ENCODE data around the gene ARL4C.

Gene ARL4C, protein sequence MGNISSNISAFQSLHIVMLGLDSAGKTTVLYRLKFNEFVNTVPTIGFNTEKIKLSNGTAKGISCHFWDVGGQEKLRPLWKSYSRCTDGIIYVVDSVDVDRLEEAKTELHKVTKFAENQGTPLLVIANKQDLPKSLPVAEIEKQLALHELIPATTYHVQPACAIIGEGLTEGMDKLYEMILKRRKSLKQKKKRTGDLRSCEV

DNA sequence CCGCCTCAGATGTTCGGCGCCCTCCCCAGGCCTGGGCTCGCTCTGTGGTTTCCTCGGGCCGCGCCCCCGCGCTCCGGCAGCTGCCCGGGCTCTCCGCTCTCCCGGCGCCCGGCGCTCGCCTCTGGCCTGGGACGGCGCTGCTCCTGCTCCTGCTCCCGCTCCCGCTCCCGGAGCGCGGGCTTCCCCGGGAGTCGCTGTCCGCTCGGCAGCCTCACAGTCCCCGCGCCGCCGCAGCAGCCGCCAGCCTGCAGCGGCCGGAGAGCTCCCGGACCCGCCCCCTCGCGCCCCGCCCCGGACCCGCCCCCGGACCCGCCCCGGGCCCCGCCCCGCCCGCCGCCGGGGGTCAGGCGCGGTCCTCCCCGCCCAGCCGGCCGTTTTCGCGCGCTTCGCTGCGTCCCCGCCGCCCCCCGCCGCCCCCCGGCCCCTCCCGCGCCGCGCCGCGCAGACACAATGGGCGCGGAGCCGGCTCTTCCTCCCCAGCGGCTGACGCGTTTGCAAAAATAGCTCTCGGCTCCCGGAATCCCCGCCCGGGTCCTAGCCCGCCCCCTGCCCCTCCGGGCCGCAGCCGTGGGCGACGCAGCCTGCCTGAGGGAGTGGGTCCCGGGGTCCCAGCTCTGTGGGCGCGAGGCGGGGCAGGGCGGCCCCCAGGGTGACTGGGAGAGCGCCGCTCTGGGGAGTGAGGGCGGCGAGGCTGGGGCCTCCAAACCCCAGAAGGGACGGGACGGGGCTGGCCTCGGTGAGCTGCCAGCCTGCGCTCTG is at the start of gene ARL4C:
ARL4C (minus strand) TSS at position 247 of the 759 bp plus-strand sequence. CDS start 495 bp downstream, outside the sequence.
- DNase-seq, result peak; percentile 52

DNA sequence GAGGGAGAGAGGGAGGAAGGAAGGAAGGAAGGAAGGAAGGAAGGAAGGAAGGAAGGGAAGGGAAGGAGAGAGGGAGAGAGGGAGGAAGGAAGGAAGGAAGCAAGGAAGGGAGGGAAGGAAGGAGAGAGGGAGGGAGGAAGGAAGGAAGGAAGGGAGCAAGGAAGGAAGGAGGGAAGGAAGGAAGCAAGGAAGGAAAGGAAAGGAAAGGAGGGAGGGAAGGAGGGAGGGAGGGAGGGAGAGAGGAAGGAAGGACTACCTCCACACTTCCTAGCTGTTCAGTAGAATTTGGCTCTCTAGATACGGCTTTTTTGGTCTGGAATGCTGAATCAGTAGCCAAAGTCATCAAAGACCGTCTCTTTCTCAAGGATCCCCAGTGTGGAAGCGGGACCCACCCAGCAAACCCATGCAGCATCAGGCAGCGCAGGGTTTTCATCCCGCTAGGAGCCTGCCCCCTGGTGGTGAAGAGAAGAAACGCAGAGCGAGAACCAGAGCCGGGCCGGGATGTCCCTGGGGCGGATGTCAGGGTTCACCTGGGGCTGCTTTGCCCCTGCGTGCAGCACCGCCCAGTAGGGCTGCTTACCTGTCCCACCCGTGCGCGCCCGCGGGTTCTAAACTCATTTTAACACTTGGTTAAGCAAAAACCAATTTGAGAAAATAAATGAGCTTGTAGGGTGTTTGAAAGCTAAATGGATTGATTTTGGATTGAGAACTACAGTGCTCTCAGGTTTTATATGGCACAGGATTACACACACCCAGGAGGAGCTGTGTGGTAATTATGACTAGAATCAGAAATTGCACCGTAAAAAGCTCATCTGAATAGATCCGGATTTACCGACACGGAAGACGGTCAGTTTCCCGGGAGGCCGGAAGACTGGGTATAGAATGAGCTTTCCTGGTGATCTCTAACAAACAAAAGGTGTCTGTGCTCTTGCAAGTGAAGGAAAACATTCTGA is 48.1 kb upstream of the ARL4C start:
- DNase-seq, result peak; percentile 43

DNA sequence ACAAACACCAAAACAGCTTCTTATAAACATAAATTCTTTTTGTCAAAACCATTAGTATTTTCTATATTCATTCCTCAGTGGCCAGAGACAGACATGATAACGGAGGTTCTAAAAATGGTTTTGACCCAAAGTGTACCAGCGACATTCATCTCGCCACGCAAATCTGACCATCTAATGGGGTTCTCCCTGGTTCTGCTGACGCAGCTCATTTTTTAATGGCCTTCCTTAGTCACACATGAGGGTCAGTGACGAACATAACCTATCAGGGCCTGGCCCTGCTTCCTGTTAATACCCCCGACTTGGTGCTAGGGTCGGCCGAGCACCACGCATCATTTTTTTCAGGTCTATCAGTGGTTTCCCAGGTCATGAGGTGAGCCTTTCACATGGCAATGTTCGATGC is 45.9 kb upstream of the ARL4C start:
- no peak for DNase-seq

DNA sequence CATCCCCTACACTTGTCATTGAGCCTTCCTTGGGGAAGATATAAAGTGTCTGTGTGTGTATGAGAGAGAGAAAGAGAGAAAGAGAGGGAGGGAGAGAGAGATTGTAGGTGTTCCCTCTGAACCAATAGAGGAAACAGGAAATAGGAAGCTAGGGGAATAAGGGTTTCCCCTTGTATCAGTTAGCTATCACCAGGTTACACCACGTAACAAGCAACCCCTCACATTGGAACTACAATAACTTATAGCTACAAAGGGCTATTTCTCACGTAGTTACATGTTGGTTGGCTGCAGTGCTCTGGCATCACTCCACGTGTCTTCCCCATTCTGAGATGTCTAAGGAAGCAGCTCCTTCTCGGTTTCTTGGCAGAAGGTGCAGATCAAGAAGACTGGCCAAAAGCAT is 41.0 kb upstream of the ARL4C start:
- no peak for DNase-seq

DNA sequence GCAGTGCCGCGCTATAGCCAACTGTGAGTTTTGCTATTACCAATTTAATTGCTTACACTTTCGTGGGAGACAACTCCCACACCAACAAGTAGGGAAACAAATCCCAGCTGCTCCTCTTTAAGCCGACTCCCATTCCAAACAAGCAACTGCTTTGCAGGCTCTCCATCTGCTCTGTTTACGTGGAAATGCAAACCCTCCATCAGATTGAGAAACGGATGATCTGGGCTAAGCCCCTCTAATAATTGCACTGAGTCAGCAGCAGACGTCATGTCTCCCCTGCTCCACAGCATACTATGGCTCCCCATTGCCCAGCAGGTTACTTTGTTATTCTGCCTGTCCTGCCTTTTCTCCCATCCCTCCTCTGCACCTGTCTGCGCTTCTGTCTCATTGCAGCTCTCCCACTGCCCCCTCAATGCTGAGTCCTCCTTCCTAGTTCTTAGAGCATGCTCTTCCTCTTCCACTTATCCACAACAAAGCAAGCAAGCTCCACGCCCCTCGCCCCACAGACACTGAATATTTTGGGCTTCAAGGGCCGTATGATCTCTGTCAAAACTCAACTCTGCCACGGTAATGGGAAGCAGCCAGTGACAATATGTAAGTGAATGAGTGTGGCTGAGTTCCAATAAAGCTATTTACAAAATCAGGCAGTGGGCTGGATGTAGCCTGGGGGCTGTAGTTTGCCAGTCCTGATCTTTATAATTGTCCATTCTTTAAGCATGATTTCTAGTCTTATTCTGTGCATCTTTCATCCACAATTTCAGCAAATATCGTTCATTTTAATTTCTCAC is 39.5 kb upstream of the ARL4C start:
- DNase-seq, result peak; percentile 26

DNA sequence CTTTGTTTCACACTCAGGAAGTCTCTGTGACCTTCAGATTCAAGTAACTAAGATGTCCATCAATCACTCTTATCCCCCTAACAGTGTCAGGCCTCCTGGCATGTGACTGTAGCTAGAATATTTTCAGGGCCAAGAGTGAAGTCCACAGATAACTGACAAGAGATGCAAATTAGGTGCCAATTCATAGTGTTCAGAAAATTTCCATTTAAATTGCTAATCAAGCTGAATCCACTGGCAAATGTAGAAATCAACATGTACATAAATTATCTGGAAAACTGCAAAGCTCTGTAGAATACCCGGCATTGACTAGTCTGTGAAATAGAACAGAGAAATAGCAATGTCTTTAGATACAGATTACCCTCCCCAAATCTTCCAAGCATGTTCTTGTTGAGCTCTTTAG is 38.6 kb upstream of the ARL4C start:
- DNase-seq, result no peak

DNA sequence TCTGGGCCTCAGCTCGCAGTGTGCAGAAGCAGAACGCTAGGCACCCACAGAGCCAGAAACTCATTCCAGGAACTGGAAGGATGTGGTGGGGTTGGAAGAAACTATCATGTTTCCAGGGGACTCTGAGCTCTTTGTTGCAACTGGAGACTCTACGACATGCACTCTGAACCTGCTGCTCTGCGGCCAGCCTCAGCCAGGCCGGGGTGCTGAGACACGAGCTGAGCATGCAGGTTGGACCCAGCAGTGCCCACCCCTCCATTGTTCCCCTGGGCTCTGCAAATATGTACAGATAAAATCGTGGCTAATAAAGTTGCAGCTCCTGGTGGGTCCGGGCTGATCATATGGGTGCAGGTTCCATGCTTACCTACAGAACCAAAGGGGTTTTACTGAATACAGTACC is 37.6 kb upstream of the ARL4C start:
- no peak for DNase-seq

DNA sequence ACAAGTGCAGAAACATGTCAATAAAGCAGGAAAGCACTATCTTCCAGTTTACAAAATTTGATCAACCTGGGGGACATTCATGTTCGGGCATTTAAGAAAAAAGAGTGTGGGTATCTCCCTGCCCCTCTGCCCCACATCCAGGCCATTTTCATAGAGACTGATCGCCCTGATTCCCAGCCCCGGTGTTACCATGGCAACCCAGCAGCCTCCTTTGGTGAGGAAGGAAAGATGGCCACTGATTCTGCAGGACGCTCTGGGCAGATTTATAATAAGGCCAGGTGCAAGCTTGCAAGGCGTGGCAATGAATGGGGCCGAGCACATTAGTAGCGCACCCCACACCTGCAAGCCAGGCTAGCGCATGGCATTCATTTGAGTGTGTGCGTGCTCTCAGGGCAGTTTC is 36.7 kb upstream of the ARL4C start:
- DNase-seq, result peak; percentile 55

DNA sequence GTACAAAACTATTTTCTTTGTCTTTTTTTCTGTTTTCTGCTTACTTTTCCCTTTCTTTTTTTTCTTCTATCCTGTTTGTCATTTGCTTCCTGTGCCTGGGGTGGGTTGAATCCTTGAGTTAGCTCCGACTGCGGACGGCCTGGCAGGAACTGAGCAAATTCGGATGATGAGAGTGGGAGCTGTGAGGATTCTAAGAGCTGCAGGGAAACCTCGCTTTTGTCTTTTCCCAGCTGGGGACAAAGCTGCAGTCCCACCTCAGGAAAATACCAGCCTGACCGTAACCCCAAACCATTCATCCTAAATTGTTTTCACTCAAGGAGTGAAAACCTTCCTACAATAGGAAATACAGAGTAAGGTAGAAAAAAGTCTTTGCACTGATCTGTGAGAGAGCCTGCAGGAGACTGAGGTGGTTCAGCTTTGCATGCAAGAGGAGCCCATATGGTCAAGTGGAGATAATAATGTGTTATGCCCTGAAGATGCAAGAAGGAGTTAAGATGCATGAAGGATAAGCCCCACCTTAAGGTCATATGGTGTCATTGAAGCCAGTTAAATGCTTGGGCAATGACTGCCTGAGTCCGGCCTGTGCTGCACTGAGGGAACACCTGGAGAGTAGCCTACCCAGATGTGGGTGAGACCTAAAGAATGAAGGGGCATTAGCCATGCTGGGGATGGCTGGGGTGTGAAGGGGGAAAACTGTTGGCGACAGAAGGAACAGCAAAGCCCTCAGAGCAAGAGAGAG is 31.7 kb upstream of the ARL4C start:
- no peak for DNase-seq

DNA sequence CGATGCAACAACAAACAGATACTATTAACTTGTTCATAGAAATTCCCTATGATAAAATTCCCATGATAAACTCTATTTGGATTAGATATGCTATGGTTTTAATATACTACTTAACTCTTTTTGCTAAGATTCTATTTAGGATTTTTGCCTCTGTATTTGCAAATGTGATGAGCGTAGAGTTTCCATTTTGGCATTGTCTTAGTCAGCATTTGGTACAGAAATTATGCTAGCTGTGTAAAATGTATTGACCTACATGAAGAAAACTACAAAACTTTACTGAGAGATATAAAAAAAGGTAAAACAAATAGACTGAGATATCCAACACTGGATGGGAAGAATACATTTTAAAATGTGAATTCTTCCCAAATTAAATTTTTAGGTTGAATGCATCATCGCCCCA is 29.8 kb upstream of the ARL4C start:
- DNase-seq, result no peak

DNA sequence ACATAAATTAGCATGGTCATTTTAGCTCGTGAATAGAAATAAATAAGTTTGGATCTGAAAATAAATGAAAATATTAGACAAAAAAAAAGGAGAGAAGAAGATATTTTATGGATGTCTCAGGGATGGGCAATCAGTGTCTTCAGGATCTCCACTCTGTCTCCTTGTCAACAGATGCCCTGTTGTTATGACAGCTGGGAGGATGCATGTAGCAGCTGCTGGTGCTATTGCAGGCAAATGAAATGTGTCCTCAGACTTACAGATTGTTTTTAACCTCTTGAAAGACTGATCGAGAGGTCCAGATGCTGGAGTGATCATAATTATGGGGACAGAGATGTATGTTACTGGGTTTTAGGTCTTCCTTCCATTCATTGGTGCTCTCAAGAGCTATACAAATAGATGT is 24.7 kb upstream of the ARL4C start:
- no peak for DNase-seq

DNA sequence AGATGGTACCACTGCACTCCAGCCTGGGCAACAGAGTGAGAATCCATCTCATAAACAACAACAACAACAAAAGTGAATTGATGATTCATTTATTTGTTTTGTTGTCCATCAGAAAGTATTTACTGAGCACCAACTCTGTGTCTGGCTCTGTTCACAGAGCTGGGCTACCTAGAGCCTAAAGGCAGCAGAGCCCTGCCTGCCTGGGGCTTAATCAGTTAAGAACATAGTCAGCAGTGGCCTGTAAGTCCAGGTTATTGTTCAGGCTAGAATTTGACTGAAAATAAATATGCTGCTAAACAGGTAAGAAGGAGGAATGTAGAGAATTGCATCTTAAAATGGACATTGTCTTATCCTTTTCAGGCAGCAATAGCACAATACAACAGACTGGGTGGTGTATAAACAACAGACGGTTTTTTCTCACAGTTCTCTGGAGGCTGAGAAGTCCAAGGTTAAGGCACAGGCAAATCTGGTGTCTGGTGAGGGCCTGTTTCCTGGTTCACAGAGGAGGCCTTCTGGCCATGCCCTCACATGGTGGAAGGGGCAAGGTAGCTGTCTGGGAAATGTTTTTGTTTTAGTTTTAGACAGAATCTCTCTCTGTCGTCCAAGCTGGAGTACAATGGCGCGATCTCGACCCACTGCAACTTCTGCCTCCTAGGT is 22.2 kb upstream of the ARL4C start:
- no peak for DNase-seq

DNA sequence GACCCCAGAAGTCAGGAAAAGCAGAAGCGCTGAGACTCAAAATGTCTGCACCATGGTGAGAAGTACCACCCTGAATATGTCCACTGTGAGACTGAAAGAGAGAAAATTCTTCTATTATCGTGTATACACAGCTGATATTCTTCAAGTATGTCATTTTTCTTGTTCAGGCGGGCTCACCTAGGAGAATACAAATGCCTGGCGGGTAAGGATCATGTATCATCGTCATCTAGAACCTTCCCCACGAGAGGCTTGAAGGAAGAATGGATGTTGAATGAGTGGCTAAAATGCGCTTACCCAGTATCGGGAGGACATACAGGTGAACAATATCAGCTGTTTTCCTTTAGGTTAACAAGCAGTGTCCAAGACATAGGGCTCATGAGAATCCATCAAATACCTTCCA is 21.1 kb upstream of the ARL4C start:
- DNase-seq, result no peak

DNA sequence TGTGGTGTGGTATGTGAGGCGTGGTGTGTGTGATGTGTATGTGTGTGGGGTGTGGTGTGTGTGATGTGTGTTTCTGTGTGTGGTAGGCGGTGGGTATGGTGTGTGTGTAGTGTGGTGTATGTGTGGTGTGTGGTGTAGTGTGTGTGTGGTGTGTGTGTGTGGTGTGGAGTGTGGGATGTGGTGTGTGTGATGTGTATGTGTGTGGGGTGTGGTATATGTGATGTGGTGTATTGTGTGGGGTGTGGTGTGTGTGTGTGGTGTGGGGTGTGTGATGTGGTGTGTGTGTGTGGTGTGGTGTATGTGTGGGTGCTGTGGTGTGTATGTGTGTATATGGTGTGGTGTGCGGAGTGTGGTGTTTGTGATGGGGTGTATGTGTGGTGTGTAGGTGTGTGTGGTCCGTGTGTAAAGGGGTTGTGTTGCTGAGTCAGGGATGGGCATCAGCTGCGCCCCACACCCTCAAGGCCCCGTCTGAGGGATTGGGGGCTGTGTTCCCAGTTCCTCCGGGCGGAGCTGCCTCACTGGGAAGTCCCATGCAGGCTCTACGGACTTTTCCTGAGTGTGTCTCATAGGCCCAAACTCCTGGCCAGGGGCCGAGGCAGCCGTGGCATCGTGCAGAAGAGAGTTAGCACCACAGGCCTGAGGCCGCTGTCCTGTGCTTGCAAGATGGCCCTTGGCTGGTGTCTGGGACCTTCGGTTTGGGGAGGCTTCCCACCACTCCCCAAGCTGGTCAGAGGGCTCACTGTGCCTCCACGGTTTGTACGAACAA is 18.2 kb upstream of the ARL4C start:
- DNase-seq, result no peak

DNA sequence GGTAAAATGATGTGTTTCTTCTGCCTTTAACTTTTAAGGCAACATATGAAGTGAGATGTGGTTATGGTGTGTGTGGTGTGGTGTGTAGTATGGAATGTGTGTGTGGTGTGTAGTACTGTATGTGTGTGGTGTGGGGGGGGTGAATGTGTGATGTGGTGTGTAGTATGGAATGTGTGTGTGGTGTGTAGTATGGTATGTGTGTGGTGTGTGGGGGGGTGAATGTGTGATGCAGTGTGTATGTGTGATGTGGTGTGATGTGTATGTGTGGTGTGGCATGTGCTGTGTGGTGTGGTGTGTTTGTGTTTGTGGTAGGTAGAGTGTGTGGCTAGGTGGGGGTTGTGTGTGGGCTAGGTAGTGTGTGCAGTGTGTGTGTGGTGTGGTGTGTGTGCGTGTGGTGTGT is 17.2 kb upstream of the ARL4C start:
- DNase-seq, result no peak

DNA sequence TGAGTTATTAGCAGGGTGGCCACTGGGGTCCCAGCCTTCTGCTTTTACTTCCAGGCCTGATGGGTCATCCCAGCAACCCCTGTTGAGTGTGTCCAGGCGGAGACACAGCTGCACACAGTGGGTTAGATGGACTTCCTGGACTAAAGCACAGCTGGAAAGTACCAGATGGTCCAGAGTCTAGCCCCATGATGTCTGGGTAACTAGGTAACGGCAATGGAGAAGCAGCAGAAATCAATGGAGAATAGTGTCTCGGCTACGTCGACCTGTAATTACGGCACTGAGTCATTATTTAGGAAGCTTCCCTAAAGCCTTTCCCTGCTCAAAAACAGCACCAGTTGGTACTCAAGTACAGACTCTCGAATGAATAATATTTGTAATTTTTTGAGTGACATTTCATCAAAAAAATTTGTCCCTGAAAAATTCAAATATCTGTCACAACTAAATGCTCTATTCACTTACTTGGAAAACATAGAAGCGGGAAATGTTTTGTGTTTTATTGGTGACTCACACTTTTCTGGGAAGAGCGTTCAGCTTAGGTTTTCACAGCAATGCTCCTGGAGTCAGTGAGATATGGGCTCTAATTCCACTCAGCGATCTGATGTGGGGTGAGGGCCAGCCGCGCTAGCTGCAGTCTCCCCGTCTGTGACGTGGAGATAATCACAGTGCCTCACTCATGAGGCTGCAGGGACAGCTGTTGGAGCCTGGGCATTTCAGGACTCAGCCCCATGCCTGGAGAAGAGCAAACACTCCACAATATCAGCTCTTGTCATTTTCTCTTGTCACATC is 16.2 kb upstream of the ARL4C start:
- no peak for DNase-seq

DNA sequence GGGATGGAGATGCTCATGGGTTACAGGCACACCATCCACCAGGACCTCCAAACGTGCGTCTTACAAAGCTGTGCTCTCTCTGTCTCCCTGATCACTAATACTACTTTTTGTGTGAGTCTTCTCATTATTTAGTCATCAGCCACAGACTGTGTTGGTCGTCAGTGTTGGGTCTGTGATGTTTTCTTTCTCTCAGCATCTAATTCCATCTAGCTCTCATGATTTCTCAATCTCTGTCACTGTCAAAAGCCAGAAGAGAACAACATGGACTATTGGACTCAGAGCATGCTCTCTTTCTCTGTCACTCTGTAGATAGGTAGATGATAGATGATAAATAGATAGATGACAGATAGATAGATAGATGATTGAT is 6.0 kb upstream of the ARL4C start:
- no peak for DNase-seq

DNA sequence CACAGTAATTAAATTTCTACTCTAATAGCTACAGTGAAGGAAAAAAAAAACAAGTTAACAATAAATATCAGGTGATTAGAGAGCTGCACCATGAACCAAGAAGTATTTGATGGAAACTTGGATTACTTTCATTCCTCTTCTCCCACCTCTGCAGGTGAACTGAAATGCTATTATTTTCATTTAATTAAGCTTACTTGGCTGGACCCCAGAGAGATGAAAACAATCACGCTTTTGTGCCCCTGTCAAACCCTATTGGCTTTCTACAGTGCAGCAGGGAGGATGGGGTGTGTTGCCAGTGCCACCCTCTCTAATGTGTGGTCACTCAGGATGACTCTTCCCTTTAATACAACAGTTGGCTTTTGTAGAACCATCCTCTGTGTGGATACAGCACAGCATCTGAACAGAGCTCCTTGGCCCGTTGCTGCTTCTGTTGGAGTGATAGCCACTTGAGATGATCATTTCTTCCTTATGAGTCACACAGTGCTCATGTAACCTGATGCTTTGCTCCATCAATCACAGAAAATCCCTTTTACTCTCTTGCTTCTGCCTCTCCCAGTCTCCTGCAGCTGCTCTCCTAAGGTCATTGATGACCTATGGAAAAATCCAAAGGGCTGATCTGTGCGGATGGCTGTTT is 5.5 kb upstream of the ARL4C start:
- no peak for DNase-seq

DNA sequence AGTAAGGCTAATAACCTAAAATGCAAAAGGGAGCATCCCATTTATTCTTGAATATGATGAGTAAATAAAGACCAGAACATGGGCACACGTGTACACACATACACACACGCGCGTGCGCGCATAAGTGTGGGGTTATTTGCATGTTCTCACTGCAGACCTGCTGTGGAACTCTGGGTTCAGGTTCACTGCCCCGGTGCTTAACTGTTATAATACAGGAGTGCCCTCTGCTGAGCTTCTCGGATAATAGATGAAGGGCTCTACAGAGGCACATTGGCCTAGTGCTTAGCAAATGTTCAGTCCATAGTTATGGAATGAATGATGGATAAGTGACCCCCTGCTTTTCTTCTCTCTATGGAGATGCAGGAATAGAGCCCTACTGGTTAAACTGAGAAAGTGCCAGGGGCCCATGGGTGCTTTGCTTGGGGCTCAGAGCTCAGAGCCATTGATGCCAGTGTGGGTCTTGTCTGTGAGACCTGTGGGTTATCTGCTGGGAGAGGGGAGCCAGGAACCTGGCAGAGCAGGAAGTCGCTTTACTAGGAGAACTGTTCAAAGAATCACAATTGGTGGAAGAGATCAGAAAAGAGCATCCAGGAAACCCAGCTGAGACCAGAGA is 3.6 kb upstream of the ARL4C start:
- peak; percentile 62 for DNase-seq
